HepG2 (cell line): Measurements from ENCODE around the gene TRNT1. TPM values are rescaled to one million over a fixed set of nuclear protein-coding genes. Genes with fewer than 3 reads are reported as not detected.

Experiments used
- ATAC-seq: fragments of 200-7000 bp; cut with Tn5 transposase; 3 replicates; pipeline ENCODE4 v1.9.1; 2020; ENCODE audit warnings: mild to moderate bottlenecking, moderate library complexity
- BruUV-seq: library from RNA; stranded (reverse); fragments of 400-500 nt; replicated peaks from 2 replicates; lab custom pipeline; 2021; lab: Mats Ljungman, UMichigan
- CTCF ChIA-PET: fragments of 300-600 bp; formaldehyde crosslinking; extraction: SDS; loops from one replicate; lab custom pipeline; 2021; ENCODE audit warnings: low total read pairs, inconsistent platforms, low intra/inter-chr PET ratio; lab: Yijun Ruan, JAX
- POLR2A ChIA-PET: fragments of 350-600 bp; sonication (Branson Sonifier 250); formaldehyde crosslinking; loops from one replicate; lab custom pipeline; 2020; ENCODE audit warnings: antibody characterized with exemption, inconsistent platforms; lab: Yijun Ruan, JAX
- DNase-seq: peaks from one replicate; pipeline ENCODE4 v3.0.0-alpha.2; 2015; ENCODE audit warnings: low spot score
- FAIRE-seq: peaks from 3 replicates; lab custom pipeline; 2011; peaks lifted over from hg19 to GRCh38; lab: Jason Lieb, UNC
- H2AFZ ChIP-seq: one replicate; pipeline ENCODE4 v1.6.1; 2011; ENCODE audit warnings: low read length, inconsistent platforms
- H3K27ac ChIP-seq: fragments of 300-600 bp; 3 replicates; pipeline ENCODE4 v1.8.0; 2011; ENCODE audit warnings: mixed run types, mild to moderate bottlenecking, mixed read lengths, low read length, inconsistent platforms; ENCODE audit not compliant: insufficient read depth; ENCODE audit errors: extremely low read length
- H3K27me3 ChIP-seq, 2 experiments: fragments of 200-600 bp in 1 of 2; 2 replicates in 1 of 2; 3 replicates in 1 of 2; pipeline versions ENCODE4 v1.6.0 to v1.8.0; 2011; ENCODE audit warnings: low read length in 2 of 2, mild to moderate bottlenecking in 2 of 2, moderate library complexity in 2 of 2, inconsistent platforms in 1 of 2; ENCODE audit not compliant: insufficient read depth in 2 of 2, control insufficient read depth in 1 of 2
- H3K36me3 ChIP-seq, 2 experiments: fragments of 200-600 bp in 1 of 2; replicated peaks in 1 of 2; 2 replicates in 1 of 2; 3 replicates in 1 of 2; pipeline versions ENCODE4 v1.5.1 to v1.8.0; 2011; ENCODE audit warnings: low read length in 2 of 2, inconsistent platforms in 1 of 2; ENCODE audit not compliant: insufficient read depth in 2 of 2, control insufficient read depth in 1 of 2
- H3K4me1 ChIP-seq: 2 replicates; pipeline ENCODE4 v1.5.1; 2012; ENCODE audit warnings: low read length, inconsistent platforms; ENCODE audit not compliant: insufficient read depth
- H3K4me2 ChIP-seq: 2 replicates; pipeline ENCODE4 v1.6.0; 2011; ENCODE audit warnings: low read depth, low read length, inconsistent platforms
- H3K4me3 ChIP-seq, 3 experiments: fragments of 200-600 bp in 1 of 3; sonication (generic), shearing (Covaris generic) in 1 of 3; replicated peaks in 1 of 3; 2 replicates each; pipeline ENCODE4 v1.5.1; 2011 to 2016; ENCODE audit warnings: low read length in 3 of 3, inconsistent platforms in 2 of 3, low read depth in 2 of 3, mild to moderate bottlenecking in 2 of 3, control low read depth in 1 of 3, mixed read lengths in 1 of 3; ENCODE audit not compliant: insufficient read depth in 1 of 3
- H3K79me2 ChIP-seq: one replicate; pipeline ENCODE4 v1.6.1; 2011; ENCODE audit warnings: low read length, inconsistent platforms; ENCODE audit not compliant: insufficient read depth
- H3K9ac ChIP-seq: 2 replicates; pipeline ENCODE4 v1.6.0; 2011; ENCODE audit warnings: mild to moderate bottlenecking, low read depth, low read length, inconsistent platforms; ENCODE audit not compliant: insufficient read depth
- H3K9me3 ChIP-seq: 2 replicates; pipeline ENCODE4 v1.5.1; 2012; ENCODE audit warnings: mild to moderate bottlenecking, low read length
- H4K20me1 ChIP-seq: 2 replicates; pipeline ENCODE4 v1.6.0; 2011; ENCODE audit warnings: inconsistent platforms, mild to moderate bottlenecking, low read length, moderate library complexity; ENCODE audit not compliant: insufficient read depth
- FUBP1 ChIP-seq: sonication (generic); formaldehyde crosslinking; IDR thresholded peaks from 2 replicates; pipeline ENCODE4 v1.5.1; 2020; ENCODE audit warnings: missing genetic modification reagents, mild to moderate bottlenecking, borderline replicate concordance
- NPAS2 ChIP-seq: sonication (generic); formaldehyde crosslinking; IDR thresholded peaks from 2 replicates; pipeline ENCODE4 v1.8.0; 2022; ENCODE audit warnings: mild to moderate bottlenecking, missing genetic modification reagents, borderline replicate concordance
- PAXIP1 ChIP-seq: sonication (generic); formaldehyde crosslinking; conservative IDR thresholded peaks from 2 replicates; pipeline ENCODE4 v1.4.0; 2020; ENCODE audit warnings: mild to moderate bottlenecking, missing genetic modification reagents, moderate library complexity
- ZNF331 ChIP-seq: sonication (generic); formaldehyde crosslinking; IDR thresholded peaks from 2 replicates; pipeline ENCODE4 v1.4.0; 2020; ENCODE audit warnings: missing genetic modification reagents
- ZNF484 ChIP-seq: sonication (generic); formaldehyde crosslinking; IDR thresholded peaks from 2 replicates; pipeline ENCODE4 v1.5.1; 2020; ENCODE audit warnings: mild to moderate bottlenecking, low read depth, missing genetic modification reagents, borderline replicate concordance
- ZNF792 ChIP-seq: IDR thresholded peaks from 2 replicates; pipeline ENCODE4 v1.6.1; 2016
- WGBS: methylation state at CpG from one replicate; pipeline ENCODE4 v1.1.6; 2017; ENCODE audit warnings: low lambda C conversion rate; 5-methylcytosine and 5-hydroxymethylcytosine counted together
- in situ Hi-C: cut with HindIII; loops from 2 replicates; pipeline ENCODE4 v1.10.0; 2017; ENCODE audit warnings: low pct_unique_long_range_greater_than_20kb; ENCODE audit not compliant: extremely low pct_ligation_motif_present
- intact Hi-C: fragments of 100-400 bp; cut with micrococcal nuclease; formaldehyde crosslinking; loops from one replicate; pipeline ENCODE4 v1.10.0; 2022; ENCODE audit not compliant: unreplicated experiment
- polyA plus RNA-seq, 8 experiments: library from polyadenylated mRNA; depleted of rRNA in 3 of 8; stranded (reverse) in 7 of 8; unstranded in 1 of 8; fragments of >200 nt; fragmentation: Illumina TruSeq in 4 of 8; extraction: Trizol in 4 of 8; gene quantifications; 2 replicates each; pipeline versions ENCODE4 v1.2.1 to v1.2.3, GENCODE V29; 2011 to 2016; ENCODE audit warnings: low read depth in 4 of 8, missing spikeins in 1 of 8, mixed read lengths in 1 of 8; ENCODE audit not compliant: insufficient read depth in 1 of 8
- total RNA-seq, 5 experiments: library from RNA; depleted of rRNA; stranded (reverse); fragments of >200 nt; fragmentation: Illumina TruSeq; extraction: Trizol; gene quantifications; 2 replicates each; pipeline ENCODE4 v1.2.3, GENCODE V29; 2016; ENCODE audit warnings: low read depth in 1 of 5

TRNT1 gene
- total and polyA plus RNA-seq, 2 of the 13 experiments (the other 11 are each of a cell fraction or from before 2014, with no cell fraction given), result 9.4 to 27.7 TPM

GRCh38 chr3:3080309-3080708 lies 46.4 kb upstream of the TRNT1 start:
- H3K4me3 ChIP-seq, result no peak overlapping the region
- CTCF ChIA-PET, result no interaction called here
- 2% methylated on average over 5 of the region's 5 CpGs for WGBS
- POLR2A ChIA-PET, result no interaction called here
- H3K36me3 ChIP-seq, result no peaks in the 10 kb centered on the region
- DNase-seq (no peak), ATAC-seq (no peak), FAIRE-seq (no peak)
- no peaks in the 10 kb centered on the region for H3K4me1 ChIP-seq
- H4K20me1 ChIP-seq, result 0 out of 2 replicates have a peak, but pooled peaks cover 2% of the 10 kb centered on the region
- peaks cover 0 to 25% of the 10 kb centered on the region in 2 experiments; a peak in 3 of 5 replicates for H3K27me3 ChIP-seq
- H3K27ac ChIP-seq, result no peak overlapping the region
- H2AFZ ChIP-seq, result no peak overlapping the region
- intact Hi-C loops, result no loop called here
- TF ChIP-seq FUBP1 (no peak), ZNF792 (CRISPR knock-in tag) (no peak), NPAS2 (CRISPR knock-in tag) (no peak), ZNF484 (no peak), PAXIP1 (CRISPR knock-in tag) (no peak), ZNF331 (CRISPR knock-in tag) (no peak)
- H3K4me2 ChIP-seq, result no peak overlapping the region
- no peaks in the 10 kb centered on the region for H3K79me2 ChIP-seq
- no TSS peak for BruUV-seq
- in situ Hi-C loops, result no loop called here
- no peaks in the 10 kb centered on the region for H3K9me3 ChIP-seq
- H3K9ac ChIP-seq, result no peak overlapping the region
